HL-60 (cell line): ENCODE data around the gene DGLUCY.

Experiments
- GABPA ChIP-seq: IDR thresholded peaks from 2 replicates; pipeline ENCODE4 v1.6.1; 2012; ENCODE audit warnings: low read depth
- TF ChIP-seq, protein P1 (sequence below): IDR thresholded peaks from one replicate; pipeline ENCODE4 v1.5.1; 2011; ENCODE audit warnings: low read length, control low read depth, inconsistent platforms; ENCODE audit not compliant: insufficient read depth

DNA sequence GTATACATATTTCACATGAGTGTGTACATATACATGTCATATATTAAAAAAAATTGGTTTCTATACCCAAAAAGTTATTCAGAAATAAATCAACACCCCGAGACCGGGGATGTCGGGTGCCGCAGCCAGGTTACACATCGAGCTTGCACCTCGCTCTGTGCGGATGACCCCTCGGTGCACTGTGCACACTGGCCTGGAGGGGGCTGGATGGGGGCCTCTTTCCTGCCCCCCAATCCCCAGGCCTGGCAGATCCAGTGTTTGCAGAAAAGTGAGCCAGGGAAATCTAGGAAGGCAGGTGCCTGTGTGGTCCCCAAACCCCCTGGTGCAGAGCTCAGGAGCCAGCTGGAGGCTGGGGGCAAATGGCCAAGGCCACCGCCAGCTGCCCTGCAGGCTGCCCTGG lies 157.8 kb downstream of the DGLUCY start:
- no peak for TF ChIP-seq GABPA
- TF ChIP-seq, protein P1, sequence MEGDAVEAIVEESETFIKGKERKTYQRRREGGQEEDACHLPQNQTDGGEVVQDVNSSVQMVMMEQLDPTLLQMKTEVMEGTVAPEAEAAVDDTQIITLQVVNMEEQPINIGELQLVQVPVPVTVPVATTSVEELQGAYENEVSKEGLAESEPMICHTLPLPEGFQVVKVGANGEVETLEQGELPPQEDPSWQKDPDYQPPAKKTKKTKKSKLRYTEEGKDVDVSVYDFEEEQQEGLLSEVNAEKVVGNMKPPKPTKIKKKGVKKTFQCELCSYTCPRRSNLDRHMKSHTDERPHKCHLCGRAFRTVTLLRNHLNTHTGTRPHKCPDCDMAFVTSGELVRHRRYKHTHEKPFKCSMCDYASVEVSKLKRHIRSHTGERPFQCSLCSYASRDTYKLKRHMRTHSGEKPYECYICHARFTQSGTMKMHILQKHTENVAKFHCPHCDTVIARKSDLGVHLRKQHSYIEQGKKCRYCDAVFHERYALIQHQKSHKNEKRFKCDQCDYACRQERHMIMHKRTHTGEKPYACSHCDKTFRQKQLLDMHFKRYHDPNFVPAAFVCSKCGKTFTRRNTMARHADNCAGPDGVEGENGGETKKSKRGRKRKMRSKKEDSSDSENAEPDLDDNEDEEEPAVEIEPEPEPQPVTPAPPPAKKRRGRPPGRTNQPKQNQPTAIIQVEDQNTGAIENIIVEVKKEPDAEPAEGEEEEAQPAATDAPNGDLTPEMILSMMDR, result no peak
